OCI-LY7 (cell line): ENCODE results near the gene ERBB2.

Source experiments
- CTCF ChIP-seq: fragments of 200-600 bp; sonication (generic); conservative IDR thresholded peaks from 2 replicates; pipeline ENCODE4 v1.5.1; 2014; ENCODE audit warnings: mild to moderate bottlenecking, antibody characterized with exemption, low read length, moderate library complexity, mixed read lengths
- EZH2phosphoT487 ChIP-seq: fragments of 200-600 bp; sonication (generic); IDR thresholded peaks from 2 replicates; pipeline ENCODE4 v1.6.1; 2018; ENCODE audit warnings: low read depth, borderline replicate concordance, mild to moderate bottlenecking, mixed run types, antibody characterized with exemption, low read length, moderate library complexity, mixed read lengths

DNA sequence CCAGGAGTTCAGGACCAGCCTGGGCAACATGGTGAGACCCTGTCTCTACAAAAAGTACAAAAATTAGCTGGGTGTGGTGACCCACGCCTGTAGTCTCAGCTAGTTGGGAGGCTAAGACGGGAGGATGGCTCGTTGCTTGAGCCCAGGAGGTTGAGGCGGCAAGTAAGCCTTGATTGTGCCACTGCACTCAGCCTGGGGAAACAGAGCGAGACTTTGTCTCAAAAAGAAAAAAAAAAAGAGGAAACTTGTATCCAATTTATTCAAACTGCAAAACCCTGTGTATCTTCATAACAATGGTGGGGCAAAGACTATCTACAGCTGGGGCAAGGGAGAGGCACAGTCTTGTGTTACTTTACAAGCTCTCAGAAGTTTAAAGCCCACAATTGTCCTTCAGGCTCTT, 59.3 kb downstream of the ERBB2 start:
- TF ChIP-seq CTCF (no peak), EZH2phosphoT487 (no peak)
